ENCODE measurements around the gene JCAD. TPM values are rescaled to one million over a fixed set of nuclear protein-coding genes. Genes with fewer than 3 reads are reported as not detected.

JCAD gene
- total RNA-seq, 1 experiment from 2014 or later: 40.7 TPM

- BruUV-seq (replicated peaks): no TSS peak
- Histone ChIP-seq H3K4me3 (ENCODE audit: low read depth in 2 of 2, low read length in 2 of 2) (no peak overlapping the region), H3K36me3 (ENCODE audit: control insufficient read depth, insufficient read depth, low read length) (peaks cover 6% of the 10 kb centered on the region; the same call in 1 of the 2 replicates), H3K27me3 (ENCODE audit: control insufficient read depth, insufficient read depth, low read length) (no peaks in the 10 kb centered on the region), H3K4me1 (ENCODE audit: control insufficient read depth, insufficient read depth, low read length) (peaks cover 5% of the 10 kb centered on the region; the same call in 1 of the 2 replicates), H3K9me3 (ENCODE audit: control insufficient read depth, insufficient read depth, low read depth, low read length) (no peaks in the 10 kb centered on the region), H3K27ac (ENCODE audit: low read length) (no peak overlapping the region)
- ATAC-seq (no peak), DNase-seq (ENCODE audit: low read depth, low spot score) (no peak)
- TF ChIP-seq REST (IDR thresholded peaks at IDR 0.05; ENCODE audit: insufficient read depth in 1 of 2, low read depth in 2 of 2, low read length in 1 of 2): no peak
- TF ChIP-seq TCF7L2 (IDR thresholded peaks at IDR 0.05; ENCODE audit: low read depth, low read length): no peak
- TF ChIP-seq, protein P1, sequence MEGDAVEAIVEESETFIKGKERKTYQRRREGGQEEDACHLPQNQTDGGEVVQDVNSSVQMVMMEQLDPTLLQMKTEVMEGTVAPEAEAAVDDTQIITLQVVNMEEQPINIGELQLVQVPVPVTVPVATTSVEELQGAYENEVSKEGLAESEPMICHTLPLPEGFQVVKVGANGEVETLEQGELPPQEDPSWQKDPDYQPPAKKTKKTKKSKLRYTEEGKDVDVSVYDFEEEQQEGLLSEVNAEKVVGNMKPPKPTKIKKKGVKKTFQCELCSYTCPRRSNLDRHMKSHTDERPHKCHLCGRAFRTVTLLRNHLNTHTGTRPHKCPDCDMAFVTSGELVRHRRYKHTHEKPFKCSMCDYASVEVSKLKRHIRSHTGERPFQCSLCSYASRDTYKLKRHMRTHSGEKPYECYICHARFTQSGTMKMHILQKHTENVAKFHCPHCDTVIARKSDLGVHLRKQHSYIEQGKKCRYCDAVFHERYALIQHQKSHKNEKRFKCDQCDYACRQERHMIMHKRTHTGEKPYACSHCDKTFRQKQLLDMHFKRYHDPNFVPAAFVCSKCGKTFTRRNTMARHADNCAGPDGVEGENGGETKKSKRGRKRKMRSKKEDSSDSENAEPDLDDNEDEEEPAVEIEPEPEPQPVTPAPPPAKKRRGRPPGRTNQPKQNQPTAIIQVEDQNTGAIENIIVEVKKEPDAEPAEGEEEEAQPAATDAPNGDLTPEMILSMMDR (IDR thresholded peaks at IDR 0.05): no peak
- TF ChIP-seq SIN3A (IDR thresholded peaks at IDR 0.05; ENCODE audit: borderline replicate concordance, insufficient read depth, low read depth, low read length): no peak
- no peak for TF ChIP-seq POLR2AphosphoS5 (IDR thresholded peaks at IDR 0.05; ENCODE audit: low read depth, low read length)
- CTCF ChIA-PET: no interaction called here
- intact Hi-C loops (cut with micrococcal nuclease; ENCODE audit: unreplicated experiment) (no loop called here), in situ Hi-C loops (cut with HindIII; ENCODE audit: low pct_unique_long_range_greater_than_20kb, low sequenced_read_pairs) (no loop called here)
- POLR2A ChIA-PET: no interaction called here
These were observed 39.9 kb downstream of the JCAD start for GRCh38 chr10:30019468-30019867.

GRCh38 chr10:30018496-30018895, 40.9 kb downstream of the JCAD start:
- BruUV-seq (replicated peaks): no TSS peak
- no peak overlapping the region for H3K27ac ChIP-seq (ENCODE audit: low read length)
- H3K4me3 ChIP-seq (ENCODE audit: low read depth in 2 of 2, low read length in 2 of 2): no peak overlapping the region
- peaks cover 6% of the 10 kb centered on the region; the same call in 1 of the 2 replicates for H3K36me3 ChIP-seq (ENCODE audit: control insufficient read depth, insufficient read depth, low read length)
- CTCF ChIA-PET: no interaction called here
- in situ Hi-C loops (cut with HindIII; ENCODE audit: low pct_unique_long_range_greater_than_20kb, low sequenced_read_pairs) (no loop called here), intact Hi-C loops (cut with micrococcal nuclease; ENCODE audit: unreplicated experiment) (no loop called here)
- H3K9me3 ChIP-seq (ENCODE audit: control insufficient read depth, insufficient read depth, low read depth, low read length): no peaks in the 10 kb centered on the region
- peaks cover 13% of the 10 kb centered on the region; the same call in 1 of the 2 replicates for H3K4me1 ChIP-seq (ENCODE audit: control insufficient read depth, insufficient read depth, low read length)
- POLR2A ChIA-PET: no interaction called here
- no peak for DNase-seq (ENCODE audit: low read depth, low spot score)
- no peak for TF ChIP-seq SIN3A (IDR thresholded peaks at IDR 0.05; ENCODE audit: borderline replicate concordance, insufficient read depth, low read depth, low read length)
- no peak for TF ChIP-seq REST (IDR thresholded peaks at IDR 0.05; ENCODE audit: insufficient read depth in 1 of 2, low read depth in 2 of 2, low read length in 1 of 2)
- TF ChIP-seq, protein P1 (IDR thresholded peaks at IDR 0.05): no peak
- no peak for TF ChIP-seq TCF7L2 (IDR thresholded peaks at IDR 0.05; ENCODE audit: low read depth, low read length)
- TF ChIP-seq POLR2AphosphoS5 (IDR thresholded peaks at IDR 0.05; ENCODE audit: low read depth, low read length): no peak
- no peaks in the 10 kb centered on the region for H3K27me3 ChIP-seq (ENCODE audit: control insufficient read depth, insufficient read depth, low read length)
- ATAC-seq: no peak

Measured in Panc1 (cell line).